HEK293T (cell line): ENCODE results near the gene DAP.

Experiments
- BHLHE40 ChIP-seq: fragments of 450-650 bp; IDR thresholded peaks from 2 replicates; pipeline ENCODE4 v1.6.1; 2016; ENCODE audit warnings: mild to moderate bottlenecking, moderate library complexity, borderline replicate concordance
- FOXA1 ChIP-seq: fragments of 450-650 bp; IDR thresholded peaks from 2 replicates; pipeline ENCODE4 v1.6.1; 2016; ENCODE audit warnings: mild to moderate bottlenecking
- FOXK2 ChIP-seq: fragments of 450-650 bp; IDR thresholded peaks from 2 replicates; pipeline ENCODE4 v1.6.1; 2016; ENCODE audit warnings: mild to moderate bottlenecking
- FOXM1 ChIP-seq: fragments of 450-650 bp; IDR thresholded peaks from 2 replicates; pipeline ENCODE4 v1.6.1; 2017; ENCODE audit warnings: mild to moderate bottlenecking, borderline replicate concordance
- SUZ12 ChIP-seq: fragments of 450-650 bp; IDR thresholded peaks from 2 replicates; pipeline ENCODE4 v1.6.1; 2016; ENCODE audit warnings: mild to moderate bottlenecking

DNA sequence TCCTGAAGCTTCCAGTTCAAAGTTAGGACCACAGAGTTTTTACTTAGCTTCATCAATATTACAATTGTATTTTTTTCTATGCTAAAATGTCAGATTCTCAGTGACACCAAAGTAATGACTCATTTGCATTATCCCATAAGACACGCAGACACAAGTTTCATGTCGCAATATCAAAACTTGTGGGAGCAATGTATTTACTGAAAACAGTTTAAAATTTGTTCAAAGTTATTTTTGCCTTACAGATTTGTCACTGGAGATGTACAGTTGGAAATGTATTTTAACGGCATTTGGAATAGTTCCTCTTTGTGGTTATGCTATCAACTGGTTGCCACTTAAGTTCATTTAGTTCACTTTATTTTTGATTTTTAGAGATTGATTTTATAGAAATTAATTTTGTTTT, 36.2 kb upstream of the DAP start:
- TF ChIP-seq SUZ12: no peak
- no peak for TF ChIP-seq FOXA1
- TF ChIP-seq FOXK2: no peak
- no peak for TF ChIP-seq BHLHE40
- no peak for TF ChIP-seq FOXM1
